Type B pancreatic cell (in vitro differentiated cells): ENCODE measurements around the gene LOXL4. TPM values are rescaled to one million over a fixed set of nuclear protein-coding genes. Genes with fewer than 3 reads are reported as not detected.

Source experiments
- DNase-seq: peaks from one replicate; pipeline ENCODE4 v3.0.0; 2021; ENCODE audit warnings: mixed read lengths; ENCODE audit not compliant: unreplicated experiment; ENCODE audit errors: extremely low spot score
- H3K27ac Mint-ChIP-seq: 2 replicates; pipeline ENCODE4 v1.8.0; 2021; ENCODE audit warnings: mild to moderate bottlenecking, mixed read lengths
- H3K27me3 Mint-ChIP-seq: 2 replicates; pipeline ENCODE4 v1.8.0; 2021; ENCODE audit warnings: mixed read lengths
- H3K36me3 Mint-ChIP-seq: 2 replicates; pipeline ENCODE4 v1.8.0; 2021; ENCODE audit warnings: mixed read lengths
- H3K4me1 Mint-ChIP-seq: one replicate; pipeline ENCODE4 v1.8.0; 2021; ENCODE audit warnings: mixed read lengths; ENCODE audit not compliant: unreplicated experiment
- H3K4me3 Mint-ChIP-seq: 2 replicates; pipeline ENCODE4 v1.8.0; 2021; ENCODE audit warnings: mild to moderate bottlenecking, mixed read lengths
- H3K9me3 Mint-ChIP-seq: 2 replicates; pipeline ENCODE4 v1.8.0; 2021; ENCODE audit warnings: mixed read lengths
- CTCF ChIP-seq: fragments of 200-600 bp; sonication (generic); conservative IDR thresholded peaks from 2 replicates; pipeline ENCODE4 v1.5.0; 2021; ENCODE audit warnings: antibody characterized with exemption, mild to moderate bottlenecking
- total RNA-seq: library from RNA; stranded (reverse); gene quantifications from 2 replicates; pipeline ENCODE4 v1.2.1, GENCODE V29; 2021; ENCODE audit warnings: low replicate concordance

LOXL4 gene
- total RNA-seq, 1 donor from 2014 or later: 59.4 TPM

- Mint-ChIP-seq H3K27me3 (peaks cover 9% of the 10 kb centered on the region), H3K36me3 (no peaks in the 10 kb centered on the region), H3K9me3 (peaks cover 5% of the 10 kb centered on the region), H3K4me1 (peaks cover 25% of the 10 kb centered on the region), H3K27ac (no peak overlapping the region), H3K4me3 (no peak overlapping the region)
- TF ChIP-seq CTCF: no peak
- no peak for DNase-seq
Observed at GRCh38 chr10:98294270-98294627, 26.3 kb upstream of the LOXL4 start.

- H3K27ac Mint-ChIP-seq: no peak overlapping the region
- no peak for TF ChIP-seq CTCF
- H3K9me3 Mint-ChIP-seq: peaks cover 5% of the 10 kb centered on the region
Observed at GRCh38 chr10:98293550-98294269, 25.7 kb upstream of the LOXL4 start.

GRCh38 chr10:98292971-98293370 lies 25.0 kb upstream of the LOXL4 start:
- peak overlapping the region; percentile 82 for H3K27ac Mint-ChIP-seq
- H3K27me3 Mint-ChIP-seq: peaks cover 9% of the 10 kb centered on the region
- H3K36me3 Mint-ChIP-seq: no peaks in the 10 kb centered on the region
- peaks cover 25% of the 10 kb centered on the region for H3K4me1 Mint-ChIP-seq
- H3K9me3 Mint-ChIP-seq: peaks cover 5% of the 10 kb centered on the region
- no peak for DNase-seq
- TF ChIP-seq CTCF: no peak
- no peak overlapping the region for H3K4me3 Mint-ChIP-seq

More at GRCh38 chr10:98293550-98294269, 25.7 kb upstream of the LOXL4 start:
- peaks cover 9% of the 10 kb centered on the region for H3K27me3 Mint-ChIP-seq
- H3K4me3 Mint-ChIP-seq: no peak overlapping the region
- no peaks in the 10 kb centered on the region for H3K36me3 Mint-ChIP-seq
- DNase-seq: no peak
- H3K4me1 Mint-ChIP-seq: peaks cover 25% of the 10 kb centered on the region

GRCh38 chr10:98289802-98290209 lies 21.8 kb upstream of the LOXL4 start:
- H3K27me3 Mint-ChIP-seq: peaks cover 13% of the 10 kb centered on the region
- H3K27ac Mint-ChIP-seq: no peak overlapping the region
- TF ChIP-seq CTCF: no peak
- H3K36me3 Mint-ChIP-seq: no peaks in the 10 kb centered on the region
- no peaks in the 10 kb centered on the region for H3K4me1 Mint-ChIP-seq
- DNase-seq: no peak
- peaks cover 5% of the 10 kb centered on the region for H3K9me3 Mint-ChIP-seq
- H3K4me3 Mint-ChIP-seq: no peak overlapping the region

- DNase-seq: no peak
- Mint-ChIP-seq H3K27me3 (peaks cover 13% of the 10 kb centered on the region), H3K27ac (no peak overlapping the region), H3K36me3 (no peaks in the 10 kb centered on the region), H3K4me3 (no peak overlapping the region), H3K9me3 (peaks cover 1% of the 10 kb centered on the region), H3K4me1 (no peaks in the 10 kb centered on the region)
- TF ChIP-seq CTCF: no peak
Observed at GRCh38 chr10:98287321-98287720, 19.3 kb upstream of the LOXL4 start.
